ENCODE results near the gene IRF2. TPM values are rescaled to one million over a fixed set of nuclear protein-coding genes. Genes with fewer than 3 reads are reported as not detected.

IRF2 gene
- polyA plus RNA-seq, 2 of the 4 experiments (the other 2 are of a cell fraction), result 11.0 to 23.5 TPM

DNA sequence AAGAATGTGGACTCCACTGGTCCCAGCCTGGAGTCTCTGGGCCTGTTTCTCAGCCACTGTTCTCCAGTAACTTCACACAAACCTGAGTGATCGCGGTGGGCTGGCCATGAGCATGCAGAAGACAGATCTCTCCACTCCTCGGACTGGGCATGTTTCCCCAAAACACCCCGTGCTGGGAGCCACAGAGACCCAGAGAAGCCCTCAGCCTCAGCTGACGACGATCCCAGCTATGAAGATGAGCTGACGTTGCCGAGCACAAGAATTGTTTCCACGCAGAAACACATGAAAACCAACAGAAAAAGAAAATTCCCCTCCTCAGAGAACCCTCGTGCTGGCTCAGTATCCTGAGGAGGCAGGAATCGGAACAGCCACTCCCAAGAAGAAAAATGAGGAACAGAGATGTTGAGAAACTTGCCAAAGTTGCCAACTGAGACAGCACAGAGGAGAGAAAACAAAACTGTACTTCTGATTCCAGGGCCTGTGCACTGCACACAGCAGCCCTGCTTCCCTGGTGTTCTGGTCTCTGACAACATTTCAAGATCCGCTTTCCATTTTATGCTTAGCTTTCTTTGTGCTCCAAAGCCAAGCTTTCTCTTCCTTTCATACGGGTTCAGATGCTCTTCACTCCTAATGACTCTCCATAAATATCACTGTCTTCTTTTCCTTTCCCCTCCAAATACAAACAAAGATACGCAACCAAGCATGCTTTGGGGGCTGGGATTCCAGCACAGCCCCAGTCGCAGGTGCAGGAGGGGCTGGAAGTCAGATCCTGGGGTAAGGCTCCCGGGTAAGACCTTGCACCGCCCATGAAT is 81.4 kb downstream of the IRF2 start (continued):
- no peak for TF ChIP-seq GATA3 (IDR thresholded peaks at IDR 0.05; ENCODE audit: borderline replicate concordance)
- no peak for TF ChIP-seq BHLHE40 (IDR thresholded peaks at IDR 0.05; ENCODE audit: low read depth, low read length)
- no peak for TF ChIP-seq ZC3H11A (IDR thresholded peaks at IDR 0.05)
- TF ChIP-seq CEBPB (IDR thresholded peaks at IDR 0.05), result no peak

DNA sequence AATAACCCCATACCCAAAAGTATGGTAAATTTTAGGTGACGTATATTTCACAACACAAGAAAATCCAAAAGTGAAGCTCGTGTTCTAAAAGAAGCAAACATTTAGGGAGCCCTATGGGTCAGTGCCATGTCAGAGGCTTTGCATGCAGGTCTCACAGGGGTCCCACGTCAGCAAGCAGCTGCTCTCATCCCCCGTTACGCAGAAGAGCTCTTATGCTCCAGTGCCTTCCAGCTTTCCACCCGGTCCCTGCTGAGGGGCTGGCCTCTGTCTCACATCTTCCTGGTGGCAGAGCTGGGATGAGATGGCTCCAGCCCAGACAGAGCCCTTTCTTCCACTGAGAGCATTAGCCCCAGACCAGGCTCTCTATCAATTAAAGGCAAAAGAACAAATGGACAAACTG is 82.0 kb downstream of the IRF2 start:
- CTCF ChIA-PET, result no interaction called here
- POLR2A ChIA-PET, result no interaction called here
- no peak for TF ChIP-seq CHD4 (IDR thresholded peaks at IDR 0.05; ENCODE audit: borderline replicate concordance)
- no peak for TF ChIP-seq RARB (CRISPR knock-in tag; IDR thresholded peaks at IDR 0.05)
- TF ChIP-seq HEYL (CRISPR knock-in tag; IDR thresholded peaks at IDR 0.05), result no peak
- TF ChIP-seq HOXB5 (CRISPR knock-in tag; IDR thresholded peaks at IDR 0.05), result no peak
- Histone ChIP-seq H3K4me3 (no peak overlapping the region), H3K4me2 (no peak overlapping the region), H3K4me1 (no peaks in the 10 kb centered on the region), H3K9me3 (no peaks in the 10 kb centered on the region), H3K27ac (no peak overlapping the region)
- FAIRE-seq (no peak), DNase-seq (ENCODE audit: low read depth in 1 of 2, low spot score in 1 of 2) (no peak), ATAC-seq (no peak)
- 92% methylated on average over 6 of the region's 6 CpGs for WGBS (ENCODE audit: missing lambda C conversion rate)

DNA sequence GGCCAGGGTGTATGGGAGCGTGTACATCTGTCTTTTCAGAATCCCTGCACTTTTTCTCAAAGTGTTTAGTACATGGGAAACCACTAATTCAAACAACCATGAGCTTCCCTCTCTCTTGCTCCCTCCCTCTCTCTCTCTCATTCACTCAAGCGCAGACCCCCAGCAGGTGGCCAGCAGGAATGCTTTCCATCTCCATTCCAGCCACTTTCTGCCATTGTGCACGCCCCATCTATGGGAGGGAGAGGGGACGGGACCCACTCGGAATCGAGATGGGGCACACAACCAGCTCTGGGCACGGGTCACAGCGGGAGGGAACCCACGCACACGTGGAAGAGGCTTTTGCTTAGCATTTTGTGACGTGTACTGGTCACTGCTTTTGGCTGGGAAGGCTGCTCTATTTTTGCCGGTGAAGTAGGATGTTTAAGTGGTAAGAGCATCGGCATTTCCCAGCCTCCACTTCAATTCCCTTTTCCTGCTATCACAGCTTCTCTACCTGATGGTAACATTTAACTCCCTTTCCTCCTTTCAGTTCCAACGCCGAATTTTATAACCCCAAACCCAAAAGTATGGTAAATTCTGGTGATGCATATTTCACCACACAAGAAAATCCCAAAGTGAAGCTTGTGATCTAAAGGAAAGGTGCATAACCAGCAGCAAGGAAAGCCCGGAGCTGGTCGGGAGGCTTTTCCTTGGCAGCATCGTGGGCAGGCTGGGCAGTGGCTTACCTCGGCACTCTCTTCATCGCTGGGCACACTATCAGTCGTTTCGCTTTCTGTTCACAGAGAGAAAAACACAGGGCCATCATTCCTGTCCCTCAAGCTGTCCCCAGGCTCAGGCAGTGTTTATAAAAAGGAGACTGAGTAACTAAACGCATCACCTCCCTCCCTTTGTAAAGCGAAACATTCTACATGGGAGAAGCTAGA is 84.1 kb downstream of the IRF2 start:
- 92% methylated on average over 24 of the region's 24 CpGs for WGBS (ENCODE audit: missing lambda C conversion rate)
- no peak for DNase-seq (ENCODE audit: low read depth in 1 of 2, low spot score in 1 of 2)
- TF ChIP-seq ZC3H11A (IDR thresholded peaks at IDR 0.05) (no peak), CEBPB (IDR thresholded peaks at IDR 0.05) (no peak), SREBF2 (IDR thresholded peaks at IDR 0.05) (no peak), RNF2 (IDR thresholded peaks at IDR 0.05; ENCODE audit: borderline replicate concordance, low read depth) (no peak), CHD2 (IDR thresholded peaks at IDR 0.05; ENCODE audit: low read length, partially characterized antibody) (no peak), BHLHE40 (IDR thresholded peaks at IDR 0.05; ENCODE audit: low read depth, low read length) (no peak), RARB (CRISPR knock-in tag; IDR thresholded peaks at IDR 0.05) (no peak), MAZ (IDR thresholded peaks at IDR 0.05; ENCODE audit: borderline replicate concordance, low read depth, low read length) (no peak)
- Histone ChIP-seq H3K4me3 (no peak overlapping the region), H3K4me2 (no peak overlapping the region), H3K27ac (no peak overlapping the region), H3K9me3 (no peaks in the 10 kb centered on the region), H3K4me1 (no peaks in the 10 kb centered on the region; the same call in 2 of the 3 replicates)
- FAIRE-seq, result no peak
- POLR2A ChIA-PET, result no interaction called here
- CTCF ChIA-PET, result no interaction called here
- ATAC-seq, result no peak

DNA sequence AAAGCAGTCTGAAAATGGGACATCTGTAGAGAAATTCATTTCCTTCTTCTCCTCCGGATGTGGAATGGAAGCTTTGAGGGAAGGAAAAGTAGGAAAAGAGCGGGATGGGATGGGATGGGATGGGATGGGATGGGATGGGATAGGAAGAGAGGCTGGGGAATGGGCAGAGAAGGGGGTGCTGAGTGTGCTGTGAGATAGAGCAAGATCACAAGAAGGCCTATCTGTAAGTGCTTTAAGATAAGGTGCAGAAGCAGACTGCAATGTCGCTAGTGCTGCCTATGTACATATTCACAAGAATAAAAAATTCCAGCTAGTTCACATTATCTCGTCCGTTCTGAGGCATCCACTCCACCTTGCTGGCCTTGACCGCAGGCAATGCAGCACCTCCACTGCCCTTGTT is 86.2 kb downstream of the IRF2 start:
- POLR2A ChIA-PET, result no interaction called here
- DNase-seq (ENCODE audit: low read depth in 1 of 2, low spot score in 1 of 2) (no peak), ATAC-seq (no peak), FAIRE-seq (no peak)
- TF ChIP-seq FOSL2 (IDR thresholded peaks at IDR 0.05) (no peak), FOSL2 (CRISPR knock-in tag; IDR thresholded peaks at IDR 0.05) (no peak), NFE2L2 (conservative IDR thresholded peaks at IDR 0.05; ENCODE audit: low read length) (no peak), EHF (CRISPR knock-in tag; IDR thresholded peaks at IDR 0.05) (no peak), SMC3 (IDR thresholded peaks at IDR 0.05) (no peak), HOXB5 (CRISPR knock-in tag; IDR thresholded peaks at IDR 0.05) (no peak), HEYL (CRISPR knock-in tag; IDR thresholded peaks at IDR 0.05) (no peak), TP53 (CRISPR knock-in tag; IDR thresholded peaks at IDR 0.05) (no peak), GATA3 (IDR thresholded peaks at IDR 0.05; ENCODE audit: borderline replicate concordance) (no peak), ESRRA (IDR thresholded peaks at IDR 0.05; ENCODE audit: borderline replicate concordance, low read length) (no peak), NR3C1 (IDR thresholded peaks at IDR 0.05) (no peak), CEBPB (IDR thresholded peaks at IDR 0.05) (no peak), RFX5 (IDR thresholded peaks at IDR 0.05) (no peak), HOXB13 (CRISPR knock-in tag; IDR thresholded peaks at IDR 0.05; ENCODE audit: low read depth) (no peak), POLR2AphosphoS2 (conservative IDR thresholded peaks at IDR 0.05; ENCODE audit: low read length) (no peak), NPAS2 (CRISPR knock-in tag; IDR thresholded peaks at IDR 0.05; ENCODE audit: borderline replicate concordance) (no peak), MAZ (IDR thresholded peaks at IDR 0.05; ENCODE audit: borderline replicate concordance, low read depth, low read length) (no peak)
- TF ChIP-seq, protein P1, sequence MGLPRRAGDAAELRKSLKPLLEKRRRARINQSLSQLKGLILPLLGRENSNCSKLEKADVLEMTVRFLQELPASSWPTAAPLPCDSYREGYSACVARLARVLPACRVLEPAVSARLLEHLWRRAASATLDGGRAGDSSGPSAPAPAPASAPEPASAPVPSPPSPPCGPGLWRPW (IDR thresholded peaks at IDR 0.05), result no peak
- Histone ChIP-seq H3K4me2 (no peak overlapping the region), H3K4me3 (no peak overlapping the region), H3K9me3 (no peaks in the 10 kb centered on the region), H3K27ac (no peak overlapping the region), H3K4me1 (peaks cover 15% of the 10 kb centered on the region)
- CTCF ChIA-PET, result no interaction called here
- WGBS (ENCODE audit: missing lambda C conversion rate), result 95% methylated on average over 6 of the region's 6 CpGs
